ENCODE results near the gene RAD51B.

RAD51B gene

DNA sequence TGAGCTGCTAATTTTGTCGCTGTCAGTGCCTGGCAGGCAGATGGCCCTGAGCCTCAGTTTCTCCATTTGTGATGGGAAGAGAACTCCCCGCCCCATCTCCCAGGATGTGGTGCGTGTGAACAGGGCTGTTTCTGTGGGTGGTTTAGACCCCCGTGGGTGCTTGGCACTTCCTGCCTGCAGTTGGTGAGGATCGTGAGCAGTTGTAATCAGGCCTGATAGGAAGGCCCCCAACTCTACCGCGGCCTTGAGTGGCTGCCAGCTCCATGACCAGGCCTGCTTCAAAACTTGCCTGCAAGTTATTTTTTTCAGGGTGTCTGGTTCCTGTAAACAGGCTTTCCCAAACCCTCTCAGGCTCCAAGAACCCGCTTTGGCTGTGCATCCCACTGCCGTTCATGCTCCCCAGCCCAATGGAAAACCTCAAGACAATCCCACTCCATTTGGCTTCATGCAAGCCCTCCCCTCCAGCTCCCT is 834.9 kb downstream of the RAD51B start:
- no peak overlapping the region for H3K4me3 ChIP-seq (replicated peaks; ENCODE audit: low read depth, low read length)
- no peak for DNase-seq (ENCODE audit: low read depth)
- no peak for TF ChIP-seq CTCF (IDR thresholded peaks at IDR 0.05; ENCODE audit: low read length, missing control alignments)

DNA sequence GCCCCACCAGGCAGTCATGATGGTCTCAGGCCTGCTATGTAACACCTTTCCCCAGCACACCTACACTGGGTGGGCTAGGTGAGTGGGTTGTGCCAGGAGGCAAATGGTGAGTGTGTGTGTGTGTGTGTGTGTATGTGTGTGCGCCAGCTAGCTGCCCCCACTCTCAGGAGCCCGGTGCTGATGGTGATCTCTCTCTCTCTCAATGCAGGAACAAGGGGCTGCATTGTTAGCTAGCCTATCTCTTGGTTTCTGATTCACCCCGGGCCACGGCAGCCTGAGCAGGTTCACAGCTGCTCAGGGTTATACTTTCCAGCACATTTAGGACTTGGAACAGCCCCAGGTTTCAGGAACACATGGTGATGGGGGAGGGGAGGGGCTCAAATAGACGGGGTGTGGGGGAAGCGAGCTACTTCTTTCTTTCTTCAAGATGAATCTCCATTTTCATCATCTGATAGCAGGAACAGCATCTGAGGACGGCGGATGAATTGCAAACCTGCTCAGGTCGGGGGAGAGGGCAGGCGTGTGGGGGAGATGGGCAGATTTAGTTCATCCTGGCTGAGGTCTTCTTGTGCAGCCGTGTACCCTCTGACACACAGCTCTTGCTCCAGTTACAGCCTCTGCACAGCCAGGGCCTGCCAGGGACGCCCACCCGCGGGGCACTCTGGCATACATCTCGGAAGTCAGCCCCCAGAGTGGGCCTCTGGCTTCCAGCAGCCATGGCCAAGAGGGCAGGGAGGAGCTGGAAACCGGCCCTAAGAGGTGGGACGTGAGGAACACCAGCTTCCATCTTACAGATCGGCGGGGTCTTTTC is 835.6 kb downstream of the RAD51B start:
- TF ChIP-seq CTCF (IDR thresholded peaks at IDR 0.05; ENCODE audit: low read length, missing control alignments): no peak
- DNase-seq (ENCODE audit: low read depth): peak; percentile 37
- no peak overlapping the region for H3K4me3 ChIP-seq (replicated peaks; ENCODE audit: low read depth, low read length)

- DNase-seq (ENCODE audit: low read depth): no peak
- no peak overlapping the region for H3K4me3 ChIP-seq (replicated peaks; ENCODE audit: low read depth, low read length)
- no peak for TF ChIP-seq CTCF (IDR thresholded peaks at IDR 0.05; ENCODE audit: low read length, missing control alignments)
Observed at GRCh38 chr14:68655911-68656316, 836.3 kb downstream of the RAD51B start.

DNA sequence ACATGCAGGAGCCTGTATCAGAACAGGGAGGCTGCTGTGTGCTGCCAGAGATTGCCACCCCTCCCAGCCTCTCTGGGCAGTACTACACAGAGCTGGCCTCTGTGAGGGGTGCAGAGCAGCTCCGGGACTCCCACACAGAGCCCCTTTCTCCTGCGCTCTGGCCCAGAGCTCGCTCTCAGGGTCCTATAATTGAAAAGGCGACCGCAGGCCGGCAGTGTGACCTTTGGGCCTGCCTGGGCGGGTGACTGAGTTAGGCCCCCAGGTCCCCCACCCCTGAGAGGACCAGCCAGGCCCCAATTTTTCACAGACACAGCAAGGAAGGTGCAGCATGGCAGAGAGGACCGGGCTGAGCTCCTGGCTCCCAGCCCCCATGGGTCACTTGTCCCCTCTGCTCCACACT is 836.9 kb downstream of the RAD51B start:
- DNase-seq (ENCODE audit: low read depth): no peak
- TF ChIP-seq CTCF (IDR thresholded peaks at IDR 0.05; ENCODE audit: low read length, missing control alignments): no peak
- no peak overlapping the region for H3K4me3 ChIP-seq (replicated peaks; ENCODE audit: low read depth, low read length)

DNA sequence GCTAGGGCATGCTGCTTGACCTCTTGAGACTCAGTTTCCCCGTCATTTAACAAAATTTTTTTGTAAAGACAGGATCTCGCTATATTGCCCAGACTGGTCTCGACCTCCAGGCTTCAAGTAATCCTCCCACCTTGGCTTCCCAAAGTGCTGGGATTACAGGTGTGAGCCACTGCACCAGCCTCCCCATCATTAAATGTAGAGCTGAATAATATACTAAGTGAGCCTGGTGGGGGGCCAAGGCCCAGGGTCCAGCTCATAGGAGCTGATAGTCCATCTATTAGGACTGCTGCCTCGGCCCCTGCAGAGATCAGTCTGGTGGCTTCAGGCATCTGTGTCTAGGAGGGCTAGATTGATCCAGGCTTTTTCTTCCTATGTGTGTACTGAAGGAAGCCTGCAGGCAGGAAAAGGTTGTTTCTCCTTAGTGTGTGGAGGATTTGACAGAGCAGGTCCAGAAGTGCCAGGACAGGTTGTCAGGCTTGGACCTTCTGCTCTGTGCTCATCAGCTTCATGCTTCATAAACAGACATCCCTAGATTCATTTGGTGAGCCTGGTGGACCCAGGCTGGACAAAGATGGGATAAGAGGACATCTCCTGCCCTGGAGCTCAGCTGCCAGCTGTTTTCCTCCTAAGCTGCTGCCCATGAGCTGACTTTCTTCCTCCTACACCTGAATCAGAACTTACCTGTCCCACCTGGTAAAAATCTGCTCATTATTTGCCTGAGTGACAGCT is 837.9 kb downstream of the RAD51B start:
- no peak overlapping the region for H3K4me3 ChIP-seq (replicated peaks; ENCODE audit: low read depth, low read length)
- TF ChIP-seq CTCF (IDR thresholded peaks at IDR 0.05; ENCODE audit: low read length, missing control alignments): no peak
- DNase-seq (ENCODE audit: low read depth): no peak

- no peak for DNase-seq (ENCODE audit: low read depth)
- H3K4me3 ChIP-seq (replicated peaks; ENCODE audit: low read depth, low read length): no peak overlapping the region
- TF ChIP-seq CTCF (IDR thresholded peaks at IDR 0.05; ENCODE audit: low read length, missing control alignments): no peak
Observed at GRCh38 chr14:68658029-68658509, 838.5 kb downstream of the RAD51B start.
